Measurements from ENCODE around the gene LGSN.

The LGSN gene

GRCh38 chr6:63355632-63356031, 35.8 kb upstream of the LGSN start:
- Histone ChIP-seq H3K36me3 (ENCODE audit: insufficient read depth, low read length) (no peaks in the 10 kb centered on the region), H3K27ac (ENCODE audit: low read length) (no peak overlapping the region), H3K4me3 (ENCODE audit: low read depth in 1 of 2, low read length in 2 of 2) (no peak overlapping the region), H2AFZ (ENCODE audit: low read depth, low read length) (no peak overlapping the region), H3K4me1 (ENCODE audit: insufficient read depth, low read length) (peaks cover 4% of the 10 kb centered on the region; the same call in 1 of the 2 replicates), H4K20me1 (ENCODE audit: insufficient read depth, low read length) (no peaks in the 10 kb centered on the region), H3K9ac (ENCODE audit: low read depth, low read length) (no peak overlapping the region), H3K79me2 (ENCODE audit: insufficient read depth, low read length) (no peaks in the 10 kb centered on the region), H3K9me3 (ENCODE audit: insufficient read depth, low read length, severe bottlenecking) (no peaks in the 10 kb centered on the region), H3K27me3 (ENCODE audit: insufficient read depth, low read length, poor library complexity) (no peaks in the 10 kb centered on the region), H3K4me2 (ENCODE audit: insufficient read depth, low read length) (no peak overlapping the region)
- DNase-seq (no peak), ATAC-seq (ENCODE audit: insufficient read depth, low read depth) (no peak)
- TF ChIP-seq EZH2 (IDR thresholded peaks at IDR 0.05; ENCODE audit: borderline replicate concordance, low read depth, low read length, severe bottlenecking) (no peak), CTCF (IDR thresholded peaks at IDR 0.05; ENCODE audit: borderline replicate concordance, extremely low read depth, low read length, poor library complexity, severe bottlenecking) (no peak)

DNA sequence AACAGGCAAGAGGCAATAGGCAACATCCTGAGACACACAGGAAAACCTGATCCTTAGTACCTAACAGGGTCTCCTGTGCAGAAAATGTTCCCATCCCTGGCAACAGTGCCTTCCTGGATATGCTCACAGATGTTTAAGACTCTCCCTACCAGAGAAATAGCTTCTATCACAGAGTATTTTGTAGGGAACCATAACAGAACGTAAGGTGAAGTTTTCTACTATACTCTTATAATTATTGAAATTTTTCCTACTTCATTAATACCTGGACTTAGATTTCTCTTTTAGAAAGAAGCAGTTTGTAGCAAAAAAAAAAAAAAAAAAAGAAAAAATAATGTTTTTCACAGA, 33.5 kb upstream of the LGSN start:
- peaks cover 4% of the 10 kb centered on the region; the same call in 1 of the 2 replicates for H3K4me1 ChIP-seq (ENCODE audit: insufficient read depth, low read length)
- no peak overlapping the region for H3K27ac ChIP-seq (ENCODE audit: low read length)
- no peaks in the 10 kb centered on the region for H3K27me3 ChIP-seq (ENCODE audit: insufficient read depth, low read length, poor library complexity)
- ATAC-seq (ENCODE audit: insufficient read depth, low read depth) (no peak), DNase-seq (no peak)
- no peak for TF ChIP-seq CTCF (IDR thresholded peaks at IDR 0.05; ENCODE audit: borderline replicate concordance, extremely low read depth, low read length, poor library complexity, severe bottlenecking)
- TF ChIP-seq EZH2 (IDR thresholded peaks at IDR 0.05; ENCODE audit: borderline replicate concordance, low read depth, low read length, severe bottlenecking): no peak
- no peaks in the 10 kb centered on the region for H3K36me3 ChIP-seq (ENCODE audit: insufficient read depth, low read length)
- no peak overlapping the region for H3K9ac ChIP-seq (ENCODE audit: low read depth, low read length)
- H2AFZ ChIP-seq (ENCODE audit: low read depth, low read length): no peak overlapping the region
- no peaks in the 10 kb centered on the region for H3K79me2 ChIP-seq (ENCODE audit: insufficient read depth, low read length)
- no peaks in the 10 kb centered on the region for H4K20me1 ChIP-seq (ENCODE audit: insufficient read depth, low read length)
- no peak overlapping the region for H3K4me3 ChIP-seq (ENCODE audit: low read depth in 1 of 2, low read length in 2 of 2)
- no peaks in the 10 kb centered on the region for H3K9me3 ChIP-seq (ENCODE audit: insufficient read depth, low read length, severe bottlenecking)
- no peak overlapping the region for H3K4me2 ChIP-seq (ENCODE audit: insufficient read depth, low read length)

GRCh38 chr6:63352544-63353285, 32.9 kb upstream of the LGSN start:
- Histone ChIP-seq H3K79me2 (ENCODE audit: insufficient read depth, low read length) (no peaks in the 10 kb centered on the region), H3K9ac (ENCODE audit: low read depth, low read length) (no peak overlapping the region), H3K27ac (ENCODE audit: low read length) (no peak overlapping the region), H3K27me3 (ENCODE audit: insufficient read depth, low read length, poor library complexity) (no peaks in the 10 kb centered on the region), H3K9me3 (ENCODE audit: insufficient read depth, low read length, severe bottlenecking) (no peaks in the 10 kb centered on the region), H3K4me1 (ENCODE audit: insufficient read depth, low read length) (peaks cover 4% of the 10 kb centered on the region; the same call in 1 of the 2 replicates), H3K4me2 (ENCODE audit: insufficient read depth, low read length) (no peak overlapping the region), H3K36me3 (ENCODE audit: insufficient read depth, low read length) (no peaks in the 10 kb centered on the region), H2AFZ (ENCODE audit: low read depth, low read length) (no peak overlapping the region), H3K4me3 (ENCODE audit: low read depth in 1 of 2, low read length in 2 of 2) (no peak overlapping the region), H4K20me1 (ENCODE audit: insufficient read depth, low read length) (no peaks in the 10 kb centered on the region)
- DNase-seq (no peak), ATAC-seq (ENCODE audit: insufficient read depth, low read depth) (0 out of 3 replicates have a peak, but pooled peaks have one; percentile 19)
- TF ChIP-seq CTCF (IDR thresholded peaks at IDR 0.05; ENCODE audit: borderline replicate concordance, extremely low read depth, low read length, poor library complexity, severe bottlenecking) (peak; percentile 42), EZH2 (IDR thresholded peaks at IDR 0.05; ENCODE audit: borderline replicate concordance, low read depth, low read length, severe bottlenecking) (no peak)
